ENCODE data around the gene VGLL4. TPM values are rescaled to one million over a fixed set of nuclear protein-coding genes. Genes with fewer than 3 reads are reported as not detected.

VGLL4 gene
- polyA plus RNA-seq, 1 donor from 2014 or later, result 113 TPM

DNA sequence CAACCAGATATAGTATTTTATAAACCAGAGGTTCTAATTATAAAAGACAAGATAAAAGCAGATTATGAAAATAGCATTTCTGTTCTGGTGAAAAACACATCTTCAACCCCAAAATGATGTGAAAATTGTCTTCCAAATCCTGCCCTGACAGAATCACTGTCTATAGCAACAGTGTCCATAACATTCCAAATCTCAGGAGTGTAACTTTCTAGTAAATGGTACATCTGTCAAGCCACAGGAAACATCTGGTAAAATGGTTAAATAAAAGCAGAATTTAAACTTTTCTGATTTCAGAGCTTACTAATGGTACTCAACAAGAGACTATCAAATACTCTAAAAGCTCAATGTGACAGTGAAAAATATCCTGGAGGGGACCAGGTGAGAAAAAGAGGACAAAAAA, 60.5 kb downstream of the VGLL4 start:
- TF ChIP-seq MXI1 (conservative IDR thresholded peaks at IDR 0.05; ENCODE audit: poor library complexity, severe bottlenecking) (no peak), EP300 (conservative IDR thresholded peaks at IDR 0.05; ENCODE audit: poor library complexity, severe bottlenecking) (no peak), POLR2AphosphoS5 (IDR thresholded peaks at IDR 0.05) (no peak), TAF1 (IDR thresholded peaks at IDR 0.05; ENCODE audit: low read depth) (no peak), RAD21 (conservative IDR thresholded peaks at IDR 0.05) (no peak), EZH2 (IDR thresholded peaks at IDR 0.05; ENCODE audit: borderline replicate concordance, insufficient read depth, low read length, poor library complexity, severe bottlenecking) (no peak), SMC3 (conservative IDR thresholded peaks at IDR 0.05; ENCODE audit: poor library complexity) (no peak)
- TF ChIP-seq, protein P1, sequence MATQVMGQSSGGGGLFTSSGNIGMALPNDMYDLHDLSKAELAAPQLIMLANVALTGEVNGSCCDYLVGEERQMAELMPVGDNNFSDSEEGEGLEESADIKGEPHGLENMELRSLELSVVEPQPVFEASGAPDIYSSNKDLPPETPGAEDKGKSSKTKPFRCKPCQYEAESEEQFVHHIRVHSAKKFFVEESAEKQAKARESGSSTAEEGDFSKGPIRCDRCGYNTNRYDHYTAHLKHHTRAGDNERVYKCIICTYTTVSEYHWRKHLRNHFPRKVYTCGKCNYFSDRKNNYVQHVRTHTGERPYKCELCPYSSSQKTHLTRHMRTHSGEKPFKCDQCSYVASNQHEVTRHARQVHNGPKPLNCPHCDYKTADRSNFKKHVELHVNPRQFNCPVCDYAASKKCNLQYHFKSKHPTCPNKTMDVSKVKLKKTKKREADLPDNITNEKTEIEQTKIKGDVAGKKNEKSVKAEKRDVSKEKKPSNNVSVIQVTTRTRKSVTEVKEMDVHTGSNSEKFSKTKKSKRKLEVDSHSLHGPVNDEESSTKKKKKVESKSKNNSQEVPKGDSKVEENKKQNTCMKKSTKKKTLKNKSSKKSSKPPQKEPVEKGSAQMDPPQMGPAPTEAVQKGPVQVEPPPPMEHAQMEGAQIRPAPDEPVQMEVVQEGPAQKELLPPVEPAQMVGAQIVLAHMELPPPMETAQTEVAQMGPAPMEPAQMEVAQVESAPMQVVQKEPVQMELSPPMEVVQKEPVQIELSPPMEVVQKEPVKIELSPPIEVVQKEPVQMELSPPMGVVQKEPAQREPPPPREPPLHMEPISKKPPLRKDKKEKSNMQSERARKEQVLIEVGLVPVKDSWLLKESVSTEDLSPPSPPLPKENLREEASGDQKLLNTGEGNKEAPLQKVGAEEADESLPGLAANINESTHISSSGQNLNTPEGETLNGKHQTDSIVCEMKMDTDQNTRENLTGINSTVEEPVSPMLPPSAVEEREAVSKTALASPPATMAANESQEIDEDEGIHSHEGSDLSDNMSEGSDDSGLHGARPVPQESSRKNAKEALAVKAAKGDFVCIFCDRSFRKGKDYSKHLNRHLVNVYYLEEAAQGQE (IDR thresholded peaks at IDR 0.05; ENCODE audit: borderline replicate concordance), result no peak
- TF ChIP-seq, protein P2, sequence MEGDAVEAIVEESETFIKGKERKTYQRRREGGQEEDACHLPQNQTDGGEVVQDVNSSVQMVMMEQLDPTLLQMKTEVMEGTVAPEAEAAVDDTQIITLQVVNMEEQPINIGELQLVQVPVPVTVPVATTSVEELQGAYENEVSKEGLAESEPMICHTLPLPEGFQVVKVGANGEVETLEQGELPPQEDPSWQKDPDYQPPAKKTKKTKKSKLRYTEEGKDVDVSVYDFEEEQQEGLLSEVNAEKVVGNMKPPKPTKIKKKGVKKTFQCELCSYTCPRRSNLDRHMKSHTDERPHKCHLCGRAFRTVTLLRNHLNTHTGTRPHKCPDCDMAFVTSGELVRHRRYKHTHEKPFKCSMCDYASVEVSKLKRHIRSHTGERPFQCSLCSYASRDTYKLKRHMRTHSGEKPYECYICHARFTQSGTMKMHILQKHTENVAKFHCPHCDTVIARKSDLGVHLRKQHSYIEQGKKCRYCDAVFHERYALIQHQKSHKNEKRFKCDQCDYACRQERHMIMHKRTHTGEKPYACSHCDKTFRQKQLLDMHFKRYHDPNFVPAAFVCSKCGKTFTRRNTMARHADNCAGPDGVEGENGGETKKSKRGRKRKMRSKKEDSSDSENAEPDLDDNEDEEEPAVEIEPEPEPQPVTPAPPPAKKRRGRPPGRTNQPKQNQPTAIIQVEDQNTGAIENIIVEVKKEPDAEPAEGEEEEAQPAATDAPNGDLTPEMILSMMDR (IDR thresholded peaks at IDR 0.05; ENCODE audit: poor library complexity, severe bottlenecking), result no peak
- Histone ChIP-seq H3K9me2 (ENCODE audit: insufficient read depth, low read length) (no peaks in the 10 kb centered on the region), H3K4me3 (ENCODE audit: low read length) (no peak overlapping the region), H3K27ac (ENCODE audit: low read length) (no peak overlapping the region), H3K4me2 (ENCODE audit: low read length) (no peak overlapping the region), H3K27me3 (ENCODE audit: insufficient read depth, low read depth, low read length) (no peaks in the 10 kb centered on the region), H3K9ac (ENCODE audit: low read length) (peak overlapping the region; percentile 58), H3K36me3 (ENCODE audit: insufficient read depth, low read length) (no peaks in the 10 kb centered on the region), H4K20me1 (ENCODE audit: insufficient read depth) (no peaks in the 10 kb centered on the region), H2AFZ (ENCODE audit: low read depth, low read length) (no peak overlapping the region), H3K9me3 (ENCODE audit: low read length) (no peaks in the 10 kb centered on the region), H3F3A (ENCODE audit: insufficient read depth, low read length, poor library complexity, severe bottlenecking) (peaks cover 4% of the 10 kb centered on the region), H3K79me2 (replicated peaks; ENCODE audit: insufficient read depth, low read length) (peaks cover 69% of the 10 kb centered on the region)

DNA sequence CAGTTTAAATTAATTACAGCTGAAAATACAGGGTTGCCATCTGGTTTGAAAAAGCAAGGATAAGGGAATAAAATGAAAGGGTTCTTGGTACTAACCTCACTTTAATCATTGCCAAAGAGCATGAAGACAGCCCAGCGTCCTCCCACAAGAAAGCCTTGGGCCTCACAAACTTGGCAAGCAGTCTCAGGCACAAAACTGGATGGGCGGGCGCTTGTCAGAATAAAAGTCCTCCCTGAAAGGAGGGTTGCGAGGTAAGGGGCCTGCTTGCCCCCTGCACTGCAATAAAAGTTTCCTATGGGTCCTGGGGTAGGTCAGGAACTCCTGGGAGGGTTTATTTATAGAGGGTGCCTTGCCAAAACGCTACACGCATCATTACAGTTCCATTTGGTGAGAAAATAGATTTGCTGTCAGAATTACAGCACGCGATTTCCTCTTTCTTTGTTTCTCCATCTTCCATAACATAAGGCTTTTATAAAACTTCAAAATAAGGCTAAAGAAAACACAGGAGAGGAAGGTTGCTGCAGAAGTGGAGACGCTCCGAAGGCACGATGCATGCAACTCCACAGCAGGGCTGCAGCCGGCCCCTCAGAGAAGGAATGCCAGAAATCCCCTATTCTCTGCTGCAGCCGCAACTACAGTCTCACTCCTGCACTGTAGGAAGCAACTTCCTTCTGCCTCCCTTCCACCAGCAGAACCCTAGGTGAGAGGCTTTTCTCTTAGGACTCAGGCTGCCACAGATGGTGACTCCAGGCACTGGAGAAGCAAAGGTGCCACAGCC, 61.3 kb downstream of the VGLL4 start:
- Histone ChIP-seq H4K20me1 (ENCODE audit: insufficient read depth) (no peaks in the 10 kb centered on the region), H3K27me3 (ENCODE audit: insufficient read depth, low read depth, low read length) (no peaks in the 10 kb centered on the region), H3K9ac (ENCODE audit: low read length) (peak overlapping the region; percentile 58), H3K9me3 (ENCODE audit: low read length) (no peaks in the 10 kb centered on the region), H2AFZ (ENCODE audit: low read depth, low read length) (no peak overlapping the region), H3F3A (ENCODE audit: insufficient read depth, low read length, poor library complexity, severe bottlenecking) (peaks cover 4% of the 10 kb centered on the region), H3K4me2 (ENCODE audit: low read length) (peak overlapping the region; percentile 27), H3K79me2 (replicated peaks; ENCODE audit: insufficient read depth, low read length) (peaks cover 70% of the 10 kb centered on the region), H3K4me3 (ENCODE audit: low read length) (peak overlapping the region; percentile 61), H3K27ac (ENCODE audit: low read length) (peak overlapping the region; percentile 73), H3K9me2 (ENCODE audit: insufficient read depth, low read length) (no peaks in the 10 kb centered on the region), H3K36me3 (ENCODE audit: insufficient read depth, low read length) (no peaks in the 10 kb centered on the region)
- TF ChIP-seq, protein P1 (IDR thresholded peaks at IDR 0.05; ENCODE audit: borderline replicate concordance), result no peak
- TF ChIP-seq TAF1 (IDR thresholded peaks at IDR 0.05; ENCODE audit: low read depth) (peak; percentile 9), SMC3 (conservative IDR thresholded peaks at IDR 0.05; ENCODE audit: poor library complexity) (no peak)
